GM12892 (cell line): Measurements from ENCODE around the gene SRP19.
"Not testable (repeated sequence)": the region's sequence is repeated elsewhere in the genome, so short reads cannot be mapped to it uniquely, and the experiment has no call there.

ENCODE experiments used
- DNase-seq: peaks from one replicate; pipeline ENCODE4 v3.0.0; 2011; ENCODE audit not compliant: insufficient read length
- FAIRE-seq: peaks from 2 replicates; lab custom pipeline; 2011; peaks lifted over from hg19 to GRCh38; lab: Jason Lieb, UNC
- POLR2A ChIP-seq: IDR thresholded peaks from 2 replicates; pipeline ENCODE4 v1.6.1; 2011; ENCODE audit warnings: low read depth, low read length, control low read depth
- POLR2AphosphoS5 ChIP-seq: IDR thresholded peaks from 2 replicates; pipeline ENCODE4 v1.6.1; 2011; ENCODE audit warnings: low read depth, low read length, control low read depth
- TAF1 ChIP-seq: IDR thresholded peaks from 2 replicates; pipeline ENCODE4 v1.6.1; 2011; ENCODE audit warnings: low read depth, mild to moderate bottlenecking, control low read depth, low read length, borderline replicate concordance

SRP19 gene

DNA sequence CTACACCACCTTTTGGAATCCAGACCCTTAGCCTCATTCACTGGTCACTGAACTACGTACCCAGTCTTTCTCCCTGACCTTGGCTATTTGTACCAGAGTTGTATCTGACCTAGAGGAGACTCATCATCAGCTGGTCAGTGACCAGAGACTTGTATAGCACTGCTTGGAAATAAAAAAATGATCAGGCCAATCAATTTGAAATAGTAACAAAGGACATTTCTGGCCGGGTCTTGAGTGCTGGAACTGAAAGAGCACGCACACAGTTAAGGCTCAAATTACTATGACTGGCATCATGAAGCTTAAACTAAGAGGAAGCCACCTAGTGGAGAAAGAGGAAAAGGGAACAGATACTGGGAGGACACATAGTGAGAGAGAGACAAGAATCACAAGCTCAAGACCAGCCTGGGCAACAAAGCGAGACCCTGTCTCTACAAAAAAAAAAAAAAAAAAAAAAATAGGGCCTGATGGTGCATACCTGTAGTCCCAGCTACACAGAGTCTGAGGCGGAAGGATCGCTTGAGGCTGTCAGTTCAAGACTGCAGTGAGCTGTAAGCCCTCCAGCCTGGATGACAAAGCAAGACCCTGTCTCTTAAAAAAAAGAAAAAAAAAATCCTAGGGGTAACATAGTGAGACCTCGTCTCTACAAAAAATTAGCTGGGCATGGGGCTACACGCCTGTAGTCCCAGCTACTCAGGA, 12.8 kb upstream of the SRP19 start:
- FAIRE-seq: peak; percentile 93
- TF ChIP-seq POLR2AphosphoS5 (no peak), POLR2A (no peak), TAF1 (no peak)

DNA sequence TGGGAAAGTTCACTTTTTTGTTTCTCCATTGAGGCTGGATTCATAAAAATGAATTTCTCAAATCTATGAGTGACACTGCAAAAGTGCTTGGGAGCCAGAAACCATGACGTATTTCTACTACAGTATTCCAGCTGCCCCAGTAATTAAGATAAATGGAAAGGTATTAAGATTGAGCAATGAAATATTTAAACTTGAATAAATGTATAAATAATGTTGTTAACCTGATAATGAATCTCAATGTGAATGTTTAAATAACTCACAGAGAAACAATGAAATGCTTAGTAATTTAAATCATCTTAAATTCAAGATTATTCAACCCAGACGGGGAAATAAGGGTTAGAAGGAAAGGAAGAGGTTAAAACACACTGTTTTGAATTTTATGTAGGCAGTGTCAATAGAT, 11.2 kb upstream of the SRP19 start:
- DNase-seq (no peak), FAIRE-seq (no peak)
- TF ChIP-seq POLR2AphosphoS5: no peak
- no peak for TF ChIP-seq TAF1
- no peak for TF ChIP-seq POLR2A

More for the DNA sequence above, 12.8 kb upstream of the SRP19 start:
- no peak for DNase-seq

DNA sequence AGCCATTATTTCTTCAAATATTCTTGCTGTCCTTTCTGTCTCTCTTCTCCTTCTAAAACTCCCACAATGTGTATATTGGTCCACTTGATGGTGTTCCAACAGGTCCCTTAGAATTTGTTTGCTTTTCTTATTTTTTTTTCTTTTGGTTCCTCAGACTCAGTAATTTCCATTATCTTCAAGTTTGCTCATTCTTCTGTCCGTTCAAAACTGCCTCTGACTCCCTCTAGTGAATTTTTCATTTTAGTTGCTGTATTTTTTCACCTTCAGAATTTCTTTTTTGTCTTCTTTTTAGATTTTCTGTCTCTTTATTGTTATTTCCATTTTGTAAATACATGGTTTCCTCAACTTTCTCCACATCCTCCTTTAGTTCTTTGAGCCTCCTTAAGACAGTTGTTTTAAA, 6.4 kb upstream of the SRP19 start:
- no peak for DNase-seq
- no peak for FAIRE-seq
- TF ChIP-seq POLR2AphosphoS5: no peak
- TF ChIP-seq POLR2A: no peak
- no peak for TF ChIP-seq TAF1

DNA sequence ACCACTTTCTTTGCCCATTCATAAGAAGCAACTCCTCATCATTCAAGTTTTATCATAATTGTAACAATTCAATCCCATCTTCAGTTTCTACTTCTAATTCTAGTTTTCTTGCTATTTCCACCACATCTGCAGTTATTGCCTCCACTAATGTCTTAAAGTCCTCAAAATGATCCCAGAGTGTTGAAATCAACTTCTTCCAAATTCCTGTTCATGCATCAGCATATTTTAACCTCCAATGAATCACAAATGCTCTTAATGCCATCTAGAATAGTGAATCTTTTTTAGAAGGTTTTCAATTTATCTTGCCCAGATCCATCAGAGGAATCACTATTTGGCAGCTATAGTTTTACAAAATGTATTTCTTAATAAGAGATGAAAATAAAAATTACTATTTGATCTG, 3.2 kb upstream of the SRP19 start:
- TF ChIP-seq POLR2AphosphoS5: no peak
- TF ChIP-seq POLR2A: no peak
- no peak for TF ChIP-seq TAF1
- DNase-seq: no peak
- no peak for FAIRE-seq

DNA sequence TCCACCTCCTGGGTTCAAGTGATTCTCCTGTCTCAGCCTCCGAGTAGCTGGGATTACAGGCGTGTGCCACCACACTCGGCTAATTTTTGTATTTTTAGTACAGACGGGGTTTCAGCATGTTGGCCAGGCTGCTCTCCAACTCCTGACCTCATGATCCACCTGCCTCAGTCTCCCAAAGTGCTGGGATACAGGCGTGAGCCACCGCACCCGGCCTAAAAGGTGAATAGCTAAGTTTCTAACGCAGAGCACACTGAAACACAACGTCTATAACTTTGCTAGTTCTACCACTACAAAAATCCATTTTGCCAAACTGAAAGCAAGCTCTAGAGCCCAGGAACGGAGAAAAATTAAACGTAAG, 537 bp upstream of the SRP19 start:
- DNase-seq, FAIRE-seq: not testable (repeated sequence)

DNA sequence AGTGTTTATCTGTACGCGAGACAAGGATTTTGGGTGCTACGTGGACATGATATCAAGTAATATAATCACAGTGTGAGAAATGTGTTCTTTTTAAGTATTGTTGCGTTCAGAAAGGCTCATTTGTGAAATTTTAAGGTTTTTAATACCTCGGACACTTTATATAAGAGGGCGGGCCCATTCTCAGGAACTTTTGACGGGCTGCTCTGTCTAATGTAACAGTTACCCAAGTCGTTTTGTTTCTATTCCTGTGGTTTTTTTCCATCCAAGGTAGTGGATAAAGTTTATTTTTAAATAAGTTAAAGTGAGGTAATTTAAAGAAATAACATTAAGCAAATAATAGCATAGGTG, 525 bp downstream of the SRP19 start:
- FAIRE-seq (no peak), DNase-seq (no peak)
- no peak for TF ChIP-seq POLR2AphosphoS5
- TF ChIP-seq POLR2A: no peak
- no peak for TF ChIP-seq TAF1

DNA sequence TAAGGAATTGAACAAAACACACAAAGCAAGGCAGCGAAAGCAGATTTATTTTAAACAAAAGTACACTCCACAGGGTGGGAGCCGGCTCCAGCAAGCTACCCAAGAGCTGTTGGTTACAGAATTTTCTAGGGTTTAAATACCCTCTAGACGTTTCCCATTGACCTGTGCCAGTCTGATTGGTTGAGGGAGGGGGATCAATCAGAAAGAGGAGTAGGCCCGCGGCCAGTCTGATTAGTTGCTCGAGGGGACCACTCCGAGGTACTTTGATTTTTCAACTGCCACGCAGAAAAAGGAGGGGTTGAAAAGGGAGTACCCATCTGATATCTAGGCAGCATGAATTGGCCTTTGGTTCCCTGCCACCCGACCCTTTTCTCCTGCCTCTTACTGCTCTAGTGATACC, 998 bp downstream of the SRP19 start:
- no peak for DNase-seq
- no peak for FAIRE-seq
- TF ChIP-seq POLR2A (no peak), TAF1 (no peak), POLR2AphosphoS5 (no peak)

DNA sequence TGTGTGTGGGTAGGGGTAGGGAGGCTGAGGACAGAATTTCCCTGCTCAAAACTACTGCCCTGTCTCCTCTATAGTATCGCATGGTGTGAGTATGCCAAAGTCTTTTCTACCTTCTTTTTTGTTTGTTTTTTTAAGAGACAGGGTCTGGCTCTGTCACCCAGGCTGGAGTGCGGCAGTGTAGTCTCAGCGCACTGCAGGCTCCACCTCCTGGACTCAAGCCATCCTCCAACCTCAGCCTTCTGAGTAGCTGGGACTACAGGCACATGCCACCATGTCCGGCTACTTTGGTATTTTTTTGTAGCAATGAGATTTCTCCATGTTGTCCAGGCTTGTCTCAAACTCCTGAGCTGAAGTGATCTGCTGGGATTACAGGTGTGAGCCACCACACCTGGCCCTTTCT, 2.5 kb downstream of the SRP19 start:
- FAIRE-seq (no peak), DNase-seq (no peak)
- no peak for TF ChIP-seq POLR2A

DNA sequence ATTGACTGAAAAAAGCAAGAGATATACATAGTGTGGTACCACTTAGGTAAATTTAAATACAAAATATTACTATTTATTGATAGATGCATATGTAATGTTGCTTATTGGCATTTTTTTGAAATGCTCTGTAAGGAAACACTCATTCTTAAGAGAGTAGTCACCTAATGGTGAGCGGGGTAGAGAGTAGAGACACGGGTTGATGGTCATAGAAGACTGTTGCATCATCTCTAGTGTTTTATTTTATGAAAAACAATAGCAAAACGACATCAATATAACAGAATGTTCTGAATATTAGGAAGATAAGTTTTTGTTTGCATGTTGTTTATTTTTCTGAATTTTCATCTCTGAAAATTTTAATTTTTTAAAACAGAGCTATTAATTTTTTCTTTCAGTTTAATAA, 4.0 kb downstream of the SRP19 start:
- no peak for DNase-seq
- no peak for FAIRE-seq
- TF ChIP-seq TAF1: no peak
- no peak for TF ChIP-seq POLR2AphosphoS5
- no peak for TF ChIP-seq POLR2A

DNA sequence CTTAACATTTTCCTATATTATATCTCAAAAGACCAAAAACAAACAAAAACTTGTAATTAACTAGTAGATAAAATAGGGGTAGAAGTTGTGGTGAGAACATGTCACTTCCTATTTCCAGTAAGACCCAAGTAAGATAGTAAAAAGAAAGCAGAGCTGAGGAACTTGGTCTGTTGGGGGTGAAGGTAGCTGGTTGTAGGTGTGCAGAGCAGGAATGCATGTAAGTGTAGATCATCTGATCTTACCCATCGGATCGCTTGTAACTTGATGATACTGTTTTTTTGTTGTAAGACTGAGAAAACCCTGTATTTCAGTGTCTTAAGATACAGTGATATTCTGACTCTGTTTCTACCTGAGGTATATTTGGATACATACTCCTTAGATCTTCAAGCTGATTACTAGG, 5.7 kb downstream of the SRP19 start:
- TF ChIP-seq TAF1 (no peak), POLR2AphosphoS5 (no peak), POLR2A (no peak)
- no peak for FAIRE-seq
- DNase-seq: no peak

DNA sequence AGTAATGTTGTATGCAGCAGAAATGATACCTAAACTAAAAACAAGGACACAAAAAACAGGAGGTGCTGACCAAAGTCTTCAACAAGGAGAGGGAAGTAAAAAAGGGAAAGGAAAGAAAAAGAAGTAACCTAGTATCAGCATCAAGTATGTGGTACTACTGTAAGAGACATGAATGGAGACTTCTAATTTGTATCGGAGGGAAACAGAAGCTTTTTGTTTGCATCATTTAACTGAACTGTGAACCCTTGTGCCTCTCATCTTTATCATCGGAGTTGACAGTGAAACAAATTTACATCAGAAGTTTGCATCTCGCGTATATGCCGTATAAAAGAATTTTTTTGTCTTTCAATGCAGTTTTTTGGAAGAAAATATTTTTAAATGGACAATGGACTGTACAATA, 6.3 kb downstream of the SRP19 start:
- TF ChIP-seq POLR2AphosphoS5 (no peak), POLR2A (no peak), TAF1 (no peak)
- FAIRE-seq: no peak

DNA sequence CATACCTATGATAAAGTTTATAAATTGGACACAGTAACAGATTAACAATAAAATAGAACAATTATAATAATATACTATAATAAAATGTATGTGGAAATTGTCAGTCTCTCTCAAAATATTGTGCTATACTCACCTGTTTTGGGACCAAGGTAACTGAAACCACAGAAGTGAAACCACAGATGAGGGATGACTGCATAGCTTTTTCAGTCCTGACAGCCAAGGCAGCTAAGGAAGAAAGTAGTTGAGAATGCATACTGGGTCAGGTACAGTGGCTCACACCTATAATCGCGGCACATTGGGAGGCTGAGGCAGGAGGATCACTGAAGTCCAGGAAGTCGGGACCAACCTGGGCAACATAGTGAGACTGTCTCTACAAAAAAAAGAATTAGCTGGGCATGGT, 8.9 kb downstream of the SRP19 start:
- DNase-seq: peak; percentile 6
- FAIRE-seq: peak; percentile 24
- 0 out of 2 replicates have a peak, but pooled peaks have one; percentile 9 for TF ChIP-seq POLR2AphosphoS5
- TF ChIP-seq POLR2A: no peak

More for the DNA sequence above, 6.3 kb downstream of the SRP19 start:
- DNase-seq: no peak

DNA sequence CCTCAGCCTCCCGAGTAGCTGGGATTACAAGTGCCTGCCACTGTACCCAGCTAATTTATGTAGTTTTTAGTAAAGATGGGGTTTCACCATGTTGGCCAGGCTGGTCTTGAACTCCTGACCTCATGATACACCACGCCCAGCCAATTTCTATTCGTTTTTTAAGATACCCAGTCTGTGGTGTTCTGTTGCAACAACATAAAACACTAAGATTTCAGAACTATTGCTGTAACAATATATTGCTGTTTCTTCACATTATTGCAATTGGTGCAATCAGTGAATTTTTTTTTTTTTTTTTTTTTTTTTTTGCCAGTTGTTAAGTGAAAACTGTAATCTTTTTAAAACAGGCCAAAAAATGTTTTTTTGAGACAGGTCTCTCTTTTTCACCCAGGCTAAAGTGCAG, 9.9 kb downstream of the SRP19 start:
- TF ChIP-seq TAF1 (no peak), POLR2A (no peak), POLR2AphosphoS5 (no peak)
- no peak for DNase-seq
- no peak for FAIRE-seq
